Activated CD4-positive, alpha-beta T cell treated with anti-CD3 and anti-CD28 coated beads for 48 hours (primary cell): ENCODE results near the gene CBX5.
"Not testable (repeated sequence)": the region's sequence is repeated elsewhere in the genome, so short reads cannot be mapped to it uniquely, and the experiment has no call there.

Experiments
- DNase-seq: peaks from one replicate; pipeline ENCODE4 v3.0.0-alpha.2; 2020

CBX5 gene

GRCh38 chr12:54262403-54262925 lies 17.5 kb downstream of the CBX5 start:
- DNase-seq = no peak

GRCh38 chr12:54261815-54262402 lies 18.0 kb downstream of the CBX5 start:
- no peak for DNase-seq

GRCh38 chr12:54259194-54260011 lies 20.5 kb downstream of the CBX5 start:
- peak; percentile 52 for DNase-seq

GRCh38 chr12:54258201-54258681 lies 21.7 kb downstream of the CBX5 start:
- DNase-seq = no peak

GRCh38 chr12:54257332-54257731 lies 22.6 kb downstream of the CBX5 start:
- DNase-seq = no peak

- no peak for DNase-seq
These were observed 26.7 kb downstream of the CBX5 start for GRCh38 chr12:54253240-54253639.

- no peak for DNase-seq
These were observed 28.1 kb downstream of the CBX5 start for GRCh38 chr12:54251667-54252284.

GRCh38 chr12:54249489-54249888 lies 30.4 kb downstream of the CBX5 start:
- no peak for DNase-seq

- DNase-seq = no peak
These were observed 33.8 kb downstream of the CBX5 start for GRCh38 chr12:54246011-54246641.

- DNase-seq = no peak
These were observed 38.8 kb downstream of the CBX5 start for GRCh38 chr12:54240971-54241588.

GRCh38 chr12:54240129-54240528 lies 39.8 kb downstream of the CBX5 start:
- no peak for DNase-seq

GRCh38 chr12:54239620-54240019 lies 40.3 kb downstream of the CBX5 start:
- no peak for DNase-seq

GRCh38 chr12:54238531-54238930 lies 41.4 kb downstream of the CBX5 start:
- no peak for DNase-seq

- no peak for DNase-seq
These were observed 47.1 kb downstream of the CBX5 start for GRCh38 chr12:54232790-54233189.

- DNase-seq = not testable (repeated sequence)
These were observed 48.7 kb downstream of the CBX5 start for GRCh38 chr12:54231269-54231668.

- no peak for DNase-seq
These were observed 49.4 kb downstream of the CBX5 start for GRCh38 chr12:54230555-54230954.

GRCh38 chr12:54229624-54230212 lies 50.2 kb downstream of the CBX5 start:
- DNase-seq = no peak

- DNase-seq = no peak
These were observed 51.5 kb downstream of the CBX5 start for GRCh38 chr12:54228471-54228870.

- not testable (repeated sequence) for DNase-seq
These were observed 52.0 kb downstream of the CBX5 start for GRCh38 chr12:54227927-54228326.

- no peak for DNase-seq
These were observed 52.5 kb downstream of the CBX5 start for GRCh38 chr12:54227376-54227775.

- no peak for DNase-seq
These were observed 54.3 kb downstream of the CBX5 start for GRCh38 chr12:54225666-54226065.

GRCh38 chr12:54222609-54223008 lies 57.3 kb downstream of the CBX5 start:
- no peak for DNase-seq
